ENCODE results near the gene CSPG4. TPM values are rescaled to one million over a fixed set of nuclear protein-coding genes. Genes with fewer than 3 reads are reported as not detected.
"Not testable (repeated sequence)": the region's sequence is repeated elsewhere in the genome, so short reads cannot be mapped to it uniquely, and the experiment has no call there.

Gene CSPG4
- total RNA-seq, 1 donor from 2014 or later: 9.1 TPM

DNA sequence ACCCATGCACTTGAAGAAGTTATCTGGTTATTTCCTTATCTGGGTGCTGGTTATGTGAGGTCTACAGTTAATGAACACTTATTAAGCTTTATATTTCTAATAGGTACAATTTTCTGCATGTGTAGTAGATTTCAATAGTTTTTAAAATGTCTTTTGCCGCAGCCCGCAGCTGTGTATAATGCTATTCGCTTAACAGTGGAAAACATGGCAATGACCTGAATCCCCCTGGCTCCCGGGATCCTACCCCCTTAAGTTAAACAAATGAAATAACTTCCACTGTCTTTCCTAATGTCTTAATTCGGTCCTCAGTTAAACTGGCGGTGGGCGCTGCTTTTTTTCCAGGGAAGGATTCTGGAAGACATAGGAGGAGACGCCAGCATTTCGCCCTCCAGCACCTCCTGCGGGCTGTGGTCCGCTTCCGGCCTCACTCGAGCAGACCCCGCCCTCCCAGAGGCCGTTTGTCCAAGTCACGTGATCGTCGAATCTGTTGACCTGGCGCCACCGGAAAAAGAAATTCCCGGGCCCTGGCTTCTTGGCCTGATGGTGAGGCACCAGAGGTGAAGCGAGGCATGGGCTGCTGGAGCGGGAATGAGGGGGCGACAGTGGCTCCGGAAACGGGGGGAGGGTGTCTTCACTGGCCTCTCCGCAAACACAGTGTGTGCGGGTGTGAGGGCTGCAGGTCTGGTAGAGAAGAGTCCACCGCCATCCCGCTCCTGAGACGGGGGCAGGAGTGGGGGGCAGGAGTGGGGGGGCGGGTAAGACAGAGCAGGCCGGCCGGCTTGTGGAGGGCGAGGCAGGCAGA is 45.6 kb upstream of the CSPG4 start:
- intact Hi-C loops (cut with micrococcal nuclease): no loop called here
- peaks cover 23% of the 10 kb centered on the region for H3K4me1 ChIP-seq
- no peaks in the 10 kb centered on the region for H3K36me3 ChIP-seq
- peak; percentile 89 for DNase-seq
- no peaks in the 10 kb centered on the region for H3K27me3 ChIP-seq (ENCODE audit: low read depth)
- peak overlapping the region; percentile 69 for H3K4me3 ChIP-seq
- no peaks in the 10 kb centered on the region for H3K9me3 ChIP-seq (replicated peaks)
- TF ChIP-seq CTCF (IDR thresholded peaks at IDR 0.05; ENCODE audit: borderline replicate concordance): peak; percentile 35
- H3K27ac ChIP-seq (replicated peaks): peak overlapping the region; percentile 84

GRCh38 chr15:75754871-75755270 is 42.2 kb upstream of the CSPG4 start:
- H3K9me3 ChIP-seq (replicated peaks); H3K36me3 ChIP-seq; intact Hi-C loops (cut with micrococcal nuclease); H3K27me3 ChIP-seq (ENCODE audit: low read depth); H3K4me3 ChIP-seq; DNase-seq; H3K27ac ChIP-seq (replicated peaks): not testable (repeated sequence)
- H3K4me1 ChIP-seq: peaks cover 21% of the 10 kb centered on the region

- Histone ChIP-seq H3K4me1 (peaks cover 5% of the 10 kb centered on the region), H3K27ac (replicated peaks) (no peak overlapping the region), H3K4me3 (no peak overlapping the region), H3K36me3 (no peaks in the 10 kb centered on the region), H3K9me3 (replicated peaks) (no peaks in the 10 kb centered on the region), H3K27me3 (ENCODE audit: low read depth) (no peaks in the 10 kb centered on the region)
- TF ChIP-seq CTCF (IDR thresholded peaks at IDR 0.05; ENCODE audit: borderline replicate concordance): no peak
- intact Hi-C loops (cut with micrococcal nuclease): no loop called here
- DNase-seq: no peak
These were observed 40.5 kb upstream of the CSPG4 start for GRCh38 chr15:75753145-75753544.

GRCh38 chr15:75751891-75752290 is 39.2 kb upstream of the CSPG4 start:
- no peaks in the 10 kb centered on the region for H3K9me3 ChIP-seq (replicated peaks)
- TF ChIP-seq CTCF (IDR thresholded peaks at IDR 0.05; ENCODE audit: borderline replicate concordance): no peak
- no peaks in the 10 kb centered on the region for H3K36me3 ChIP-seq
- no peaks in the 10 kb centered on the region for H3K4me1 ChIP-seq
- H3K27me3 ChIP-seq (ENCODE audit: low read depth): no peaks in the 10 kb centered on the region
- DNase-seq: no peak
- H3K4me3 ChIP-seq: no peak overlapping the region
- intact Hi-C loops (cut with micrococcal nuclease): no loop called here
- no peak overlapping the region for H3K27ac ChIP-seq (replicated peaks)

DNA sequence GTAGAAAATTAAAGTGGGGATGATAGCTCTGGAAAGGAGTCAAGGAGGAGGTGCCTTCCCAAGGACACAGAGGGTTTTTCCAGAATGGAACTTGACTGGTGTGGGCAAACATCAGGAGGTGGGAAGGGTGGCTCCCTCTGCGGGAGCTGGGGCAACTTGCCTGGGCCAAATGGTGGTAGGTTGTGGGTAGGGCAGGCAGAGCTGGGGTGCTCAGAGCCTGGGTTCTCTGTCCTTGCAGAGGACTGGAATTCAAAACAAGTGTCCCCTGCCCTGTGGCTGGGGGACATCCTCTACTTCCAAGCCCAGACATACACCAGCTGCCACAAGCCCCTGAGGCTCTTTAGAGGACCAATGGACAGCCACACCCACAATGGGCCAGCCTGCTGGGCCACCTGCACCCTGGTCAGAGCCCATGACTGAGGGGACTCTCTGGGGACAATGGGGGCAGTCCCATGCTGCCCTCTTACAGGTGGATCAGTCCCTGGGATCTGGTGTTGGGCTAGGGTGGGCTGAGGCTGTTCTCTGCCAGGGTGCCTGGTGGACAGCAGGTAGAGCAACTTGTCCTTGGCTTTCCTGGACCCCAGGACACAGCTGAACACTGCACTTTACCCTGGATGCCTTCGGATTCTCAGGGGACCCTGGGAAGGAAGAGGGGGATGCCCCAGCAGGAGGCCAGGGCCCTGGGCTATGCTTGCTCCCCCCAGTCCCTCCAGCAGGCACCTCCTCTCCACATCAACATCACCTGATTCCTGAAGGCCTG is 38.6 kb upstream of the CSPG4 start:
- Histone ChIP-seq H3K36me3 (no peaks in the 10 kb centered on the region), H3K4me1 (no peaks in the 10 kb centered on the region), H3K4me3 (no peak overlapping the region), H3K27me3 (ENCODE audit: low read depth) (no peaks in the 10 kb centered on the region), H3K27ac (replicated peaks) (no peak overlapping the region), H3K9me3 (replicated peaks) (no peaks in the 10 kb centered on the region)
- TF ChIP-seq CTCF (IDR thresholded peaks at IDR 0.05; ENCODE audit: borderline replicate concordance): no peak
- intact Hi-C loops (cut with micrococcal nuclease): no loop called here
- DNase-seq: no peak
